Measurements from ENCODE around the gene TOMM70. TPM values are rescaled to one million over a fixed set of nuclear protein-coding genes. Genes with fewer than 3 reads are reported as not detected.

TOMM70 gene
- total RNA-seq, 4 donors from 2014 or later: 26.9 to 34.1 (median 31.3) TPM

- TF ChIP-seq POLR2A (IDR thresholded peaks at IDR 0.05) (no peak), CTCF (IDR thresholded peaks at IDR 0.05) (no peak), POLR2AphosphoS5 (IDR thresholded peaks at IDR 0.05) (no peak), EP300 (IDR thresholded peaks at IDR 0.05) (no peak)
- H3K9me3 ChIP-seq: no peaks in the 10 kb centered on the region
- H3K27me3 ChIP-seq: no peaks in the 10 kb centered on the region
- WGBS: 80% methylated on average over 3 of the region's 3 CpGs
- no peak for DNase-seq (ENCODE audit: low spot score in 2 of 2)
- no peaks in the 10 kb centered on the region for H3K4me1 ChIP-seq
- no peak overlapping the region for H3K27ac ChIP-seq
- no peak overlapping the region for H3K4me3 ChIP-seq
- H3K36me3 ChIP-seq: no peaks in the 10 kb centered on the region
These were observed 40.0 kb upstream of the TOMM70 start for GRCh38 chr3:100440895-100441294.

- H3K27me3 ChIP-seq: no peaks in the 10 kb centered on the region
- H3K4me3 ChIP-seq: no peak overlapping the region
- no peak for DNase-seq (ENCODE audit: low spot score in 2 of 2)
- no peak overlapping the region for H3K27ac ChIP-seq
- no peaks in the 10 kb centered on the region for H3K4me1 ChIP-seq
- no peaks in the 10 kb centered on the region for H3K36me3 ChIP-seq
- no peaks in the 10 kb centered on the region for H3K9me3 ChIP-seq
- 99% methylated on average over 2 of the region's 2 CpGs for WGBS
- no peak for TF ChIP-seq POLR2AphosphoS5 (IDR thresholded peaks at IDR 0.05)
- TF ChIP-seq POLR2A (IDR thresholded peaks at IDR 0.05): no peak
- no peak for TF ChIP-seq EP300 (IDR thresholded peaks at IDR 0.05)
- TF ChIP-seq CTCF (IDR thresholded peaks at IDR 0.05): no peak
These were observed 37.7 kb upstream of the TOMM70 start for GRCh38 chr3:100438623-100438974.

GRCh38 chr3:100437721-100438622, 37.1 kb upstream of the TOMM70 start:
- H3K9me3 ChIP-seq: no peaks in the 10 kb centered on the region
- no peaks in the 10 kb centered on the region for H3K36me3 ChIP-seq
- DNase-seq (ENCODE audit: low spot score in 2 of 2): no peak
- TF ChIP-seq POLR2A (IDR thresholded peaks at IDR 0.05) (no peak), POLR2AphosphoS5 (IDR thresholded peaks at IDR 0.05) (no peak), CTCF (IDR thresholded peaks at IDR 0.05) (no peak), EP300 (IDR thresholded peaks at IDR 0.05) (no peak)
- H3K27me3 ChIP-seq: no peaks in the 10 kb centered on the region
- no peak overlapping the region for H3K27ac ChIP-seq
- H3K4me3 ChIP-seq: no peak overlapping the region
- WGBS: 92% methylated on average over 3 of the region's 3 CpGs
- H3K4me1 ChIP-seq: no peaks in the 10 kb centered on the region

GRCh38 chr3:100436951-100437350, 36.1 kb upstream of the TOMM70 start:
- H3K4me1 ChIP-seq: no peaks in the 10 kb centered on the region
- no peak for TF ChIP-seq POLR2A (IDR thresholded peaks at IDR 0.05)
- TF ChIP-seq EP300 (IDR thresholded peaks at IDR 0.05): no peak
- TF ChIP-seq POLR2AphosphoS5 (IDR thresholded peaks at IDR 0.05): no peak
- TF ChIP-seq CTCF (IDR thresholded peaks at IDR 0.05): no peak
- H3K4me3 ChIP-seq: no peak overlapping the region
- H3K27ac ChIP-seq: no peak overlapping the region
- H3K27me3 ChIP-seq: no peaks in the 10 kb centered on the region
- H3K36me3 ChIP-seq: no peaks in the 10 kb centered on the region
- no peak for DNase-seq (ENCODE audit: low spot score in 2 of 2)
- 98% methylated on average over 2 of the region's 2 CpGs for WGBS
- no peaks in the 10 kb centered on the region for H3K9me3 ChIP-seq

GRCh38 chr3:100429187-100429716, 28.4 kb upstream of the TOMM70 start:
- Histone ChIP-seq H3K4me3 (no peak overlapping the region), H3K4me1 (no peaks in the 10 kb centered on the region), H3K27me3 (no peaks in the 10 kb centered on the region), H3K36me3 (no peaks in the 10 kb centered on the region), H3K27ac (no peak overlapping the region), H3K9me3 (no peaks in the 10 kb centered on the region)
- TF ChIP-seq EP300 (IDR thresholded peaks at IDR 0.05) (no peak), POLR2AphosphoS5 (IDR thresholded peaks at IDR 0.05) (no peak), CTCF (IDR thresholded peaks at IDR 0.05) (no peak), POLR2A (IDR thresholded peaks at IDR 0.05) (no peak)
- 89% methylated on average over 2 of the region's 2 CpGs for WGBS
- no peak for DNase-seq (ENCODE audit: low spot score in 2 of 2)
